H1 (cell line): ENCODE data around the gene SPEM3. TPM values are rescaled to one million over a fixed set of nuclear protein-coding genes. Genes with fewer than 3 reads are reported as not detected.

Experiments
- CTCF ChIP-seq, 3 experiments: IDR thresholded peaks; 1 replicate in 2 of 3; 2 replicates in 1 of 3; pipeline versions ENCODE4 v1.5.1 to v1.6.1; 2011; ENCODE audit warnings: low read length in 3 of 3, mild to moderate bottlenecking in 3 of 3, inconsistent platforms in 2 of 3, low read depth in 1 of 3, moderate library complexity in 1 of 3; ENCODE audit not compliant: insufficient read depth in 1 of 3; ENCODE audit errors: control extremely low read depth in 1 of 3
- FOSL1 ChIP-seq: IDR thresholded peaks from 2 replicates; pipeline ENCODE4 v1.6.1; 2011; ENCODE audit warnings: mild to moderate bottlenecking, low read depth, low read length, moderate library complexity; ENCODE audit not compliant: insufficient read depth
- JUN ChIP-seq: IDR thresholded peaks from 2 replicates; pipeline ENCODE4 v1.6.1; 2011; ENCODE audit warnings: low read depth, mild to moderate bottlenecking, improper control_type of control experiment, low read length
- MAFK ChIP-seq: IDR thresholded peaks from 2 replicates; pipeline ENCODE4 v1.6.1; 2012; ENCODE audit warnings: low read depth, mild to moderate bottlenecking, improper control_type of control experiment, low read length
- POLR2AphosphoS5 ChIP-seq: IDR thresholded peaks from 2 replicates; pipeline ENCODE4 v1.6.1; 2011; ENCODE audit warnings: low read depth, low read length
- SIX5 ChIP-seq: IDR thresholded peaks from 2 replicates; pipeline ENCODE4 v1.6.1; 2011; ENCODE audit warnings: mild to moderate bottlenecking, low read depth, low read length
- SP2 ChIP-seq: IDR thresholded peaks from 2 replicates; pipeline ENCODE4 v1.6.1; 2012; ENCODE audit warnings: mild to moderate bottlenecking, low read length, inconsistent platforms
- TBP ChIP-seq: IDR thresholded peaks from 2 replicates; pipeline ENCODE4 v1.6.1; 2011; ENCODE audit warnings: low read depth, low read length, improper control_type of control experiment
- polyA plus RNA-seq, 7 experiments: library from polyadenylated mRNA; depleted of rRNA in 3 of 7; stranded (reverse) in 5 of 7; unstranded in 2 of 7; fragments of >200 nt in 5 of 7; fragments of 200-250 nt in 2 of 7; gene quantifications; 1 replicate in 5 of 7; 2 replicates in 1 of 7; 4 replicates in 1 of 7; pipeline versions ENCODE4 v1.2.1 to v1.2.3, GENCODE V29; 2011 to 2013; ENCODE audit warnings: missing spikeins in 2 of 7, mixed read lengths in 2 of 7
- total RNA-seq: library from RNA; stranded (reverse); fragmentation: NEBNext Ultra II Directional; extraction: Animal tissue kit (Norgen Biotek cat#: 25700); gene quantifications from 2 replicates; pipeline ENCODE4 v1.2.1, GENCODE V29; 2021

Gene SPEM3
- total and polyA plus RNA-seq, 2 of the 8 experiments (the other 6 are each of a cell fraction or from before 2014, with no cell fraction given), result 0.02 TPM; not detected in 1

GRCh38 chr17:7391307-7391706 lies 37.4 kb upstream of the SPEM3 start (continued):
- TF ChIP-seq CTCF (IDR thresholded peaks at IDR 0.05; ENCODE audit: control extremely low read depth in 1 of 3, insufficient read depth in 1 of 3, low read depth in 1 of 3, low read length in 3 of 3) (no peak), SP2 (no peak), TBP (no peak), SIX5 (no peak), MAFK (no peak), FOSL1 (no peak), POLR2AphosphoS5 (no peak), JUN (no peak)
